ENCODE data around the gene ZNF236.
"Not testable (repeated sequence)": the region's sequence is repeated elsewhere in the genome, so short reads cannot be mapped to it uniquely, and the experiment has no call there.

ZNF236 gene

GRCh38 chr18:77006305-77007175 is 184.2 kb downstream of the ZNF236 start:
- no peak for DNase-seq (ENCODE audit: low read depth)

DNA sequence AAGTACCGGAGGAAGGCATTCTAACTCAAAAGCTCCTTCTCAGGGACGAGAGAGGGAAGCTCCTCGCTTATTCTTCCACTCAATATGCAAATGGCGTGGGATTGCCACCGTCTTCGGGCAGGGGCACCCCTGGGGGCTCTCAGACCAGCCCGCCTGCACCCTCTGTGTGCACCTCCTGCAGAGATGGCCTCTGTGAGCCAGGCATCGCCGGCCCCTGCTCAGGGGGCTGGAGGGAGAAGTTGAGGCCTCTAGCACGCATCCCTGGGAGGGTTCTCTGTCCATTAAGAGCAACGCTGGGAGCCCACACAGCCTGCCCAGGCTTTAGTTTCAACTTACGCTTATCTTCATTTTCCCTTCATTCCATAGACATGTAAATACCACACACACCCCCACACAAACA is 184.9 kb downstream of the ZNF236 start:
- no peak for DNase-seq (ENCODE audit: low read depth)

DNA sequence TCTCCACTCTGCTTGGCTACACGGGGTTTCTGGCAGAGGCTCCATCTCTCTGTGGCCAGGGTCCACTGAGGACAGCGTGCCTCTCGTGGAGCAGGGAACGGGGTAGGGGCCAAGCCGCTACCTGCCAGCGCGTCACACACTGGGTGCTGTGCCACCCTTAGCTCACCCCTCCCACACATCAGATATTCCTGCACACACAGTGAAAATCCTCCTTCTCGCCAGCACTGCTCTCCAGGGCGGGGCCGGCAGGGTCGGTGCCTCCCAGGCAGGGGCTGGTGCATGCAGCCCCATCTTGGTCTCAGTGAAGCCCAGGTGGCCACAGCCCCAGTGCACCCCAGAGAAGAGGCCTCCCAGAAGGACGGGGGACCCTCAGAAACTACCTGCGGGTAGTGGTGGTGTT is 185.6 kb downstream of the ZNF236 start:
- DNase-seq (ENCODE audit: low read depth): no peak

- DNase-seq (ENCODE audit: low read depth): no peak
Observed at GRCh38 chr18:77008576-77009315, 186.4 kb downstream of the ZNF236 start.

DNA sequence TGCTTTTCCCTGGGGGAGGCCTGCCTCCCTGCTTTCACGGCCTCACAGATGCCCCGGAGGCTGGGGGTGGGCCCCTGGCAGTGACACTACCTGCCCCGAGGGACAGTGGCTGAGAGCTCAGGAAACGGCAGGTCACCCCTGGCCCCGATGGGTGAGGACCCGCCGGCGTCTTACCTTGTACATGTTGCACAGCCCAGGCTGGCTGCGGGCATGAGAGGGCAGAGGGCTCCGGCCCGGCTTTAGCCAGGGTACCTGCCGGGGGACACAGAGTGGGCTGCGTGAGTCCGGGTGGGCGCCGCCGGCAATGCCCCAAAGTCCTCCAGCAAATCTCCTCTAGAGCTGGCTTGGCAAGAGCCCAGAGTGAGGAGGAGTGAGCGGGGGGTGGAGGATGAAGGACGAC is 187.3 kb downstream of the ZNF236 start:
- DNase-seq (ENCODE audit: low read depth): no peak

GRCh38 chr18:77012120-77012519 is 189.8 kb downstream of the ZNF236 start:
- DNase-seq (ENCODE audit: low read depth): no peak

DNA sequence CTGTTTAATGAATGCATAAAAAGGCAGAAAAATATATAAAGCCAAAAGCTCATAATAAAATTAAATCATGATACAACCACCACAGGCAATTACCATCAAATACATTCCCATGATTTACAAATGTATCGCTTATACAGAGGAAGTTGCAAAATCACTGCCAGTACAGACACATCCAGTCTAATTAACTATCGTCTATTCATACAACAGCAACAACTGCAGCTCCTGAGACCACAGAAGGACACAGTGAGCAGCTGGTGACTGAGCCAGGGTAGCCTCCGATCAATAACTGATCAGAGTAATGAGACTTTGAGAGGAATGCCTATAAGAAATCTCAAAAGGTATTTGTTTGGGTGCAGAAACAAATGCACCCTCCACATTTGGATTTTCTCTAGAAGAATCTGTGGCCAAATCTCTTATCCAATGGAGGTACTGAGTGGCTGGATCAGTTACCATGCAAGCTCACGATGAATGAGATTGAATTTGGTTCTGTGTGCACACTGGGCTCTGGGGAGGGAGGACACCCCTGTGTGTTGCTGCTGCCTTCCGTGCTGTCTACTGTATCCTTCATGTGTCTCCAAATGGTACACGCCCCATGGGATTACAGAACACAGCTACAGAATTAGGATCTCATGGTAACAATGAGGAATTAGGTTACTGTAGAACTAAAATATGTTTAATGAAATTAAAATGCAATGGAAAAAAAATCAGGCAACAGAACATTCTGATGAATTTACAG is 190.6 kb downstream of the ZNF236 start:
- no peak for DNase-seq (ENCODE audit: low read depth)

GRCh38 chr18:77013811-77014521 is 191.6 kb downstream of the ZNF236 start:
- no peak for DNase-seq (ENCODE audit: low read depth)

DNA sequence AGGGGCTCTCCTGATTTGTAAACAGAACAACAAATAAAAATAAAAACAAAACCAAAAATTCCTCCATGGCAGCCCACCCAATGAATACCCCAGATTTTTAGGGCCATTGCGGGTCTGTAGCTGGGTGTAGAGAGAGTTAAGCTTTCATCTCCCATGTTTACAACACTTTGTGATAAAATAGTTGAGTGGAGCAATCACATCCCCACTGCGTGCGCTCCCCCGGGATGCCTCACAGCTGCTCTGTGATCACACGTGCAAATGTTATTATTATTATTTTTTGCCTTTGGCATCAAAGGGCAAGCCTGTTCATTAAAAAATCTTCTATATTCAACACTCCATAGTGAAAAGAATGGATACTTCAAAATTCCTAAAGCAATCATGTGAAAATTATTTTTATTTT is 192.2 kb downstream of the ZNF236 start:
- no peak for DNase-seq (ENCODE audit: low read depth)

DNA sequence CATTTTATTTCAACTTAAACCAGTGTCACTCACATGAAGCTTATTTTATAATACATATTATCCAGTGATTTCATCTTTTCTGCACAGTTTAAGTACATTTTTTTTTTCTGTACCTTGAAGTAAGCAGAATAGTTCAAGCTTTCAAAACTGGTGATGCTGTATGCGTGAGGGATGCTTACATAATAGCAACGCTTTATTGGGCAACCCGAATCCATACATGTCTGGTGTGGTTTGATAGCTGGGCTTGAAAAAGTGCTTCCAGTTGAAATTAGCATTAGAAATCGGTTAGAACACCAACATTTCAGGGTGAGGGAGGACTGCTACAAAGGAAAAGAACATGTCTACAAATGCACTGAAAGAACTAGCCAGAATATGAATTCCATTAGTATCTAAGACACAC is 192.8 kb downstream of the ZNF236 start:
- DNase-seq (ENCODE audit: low read depth): no peak

DNA sequence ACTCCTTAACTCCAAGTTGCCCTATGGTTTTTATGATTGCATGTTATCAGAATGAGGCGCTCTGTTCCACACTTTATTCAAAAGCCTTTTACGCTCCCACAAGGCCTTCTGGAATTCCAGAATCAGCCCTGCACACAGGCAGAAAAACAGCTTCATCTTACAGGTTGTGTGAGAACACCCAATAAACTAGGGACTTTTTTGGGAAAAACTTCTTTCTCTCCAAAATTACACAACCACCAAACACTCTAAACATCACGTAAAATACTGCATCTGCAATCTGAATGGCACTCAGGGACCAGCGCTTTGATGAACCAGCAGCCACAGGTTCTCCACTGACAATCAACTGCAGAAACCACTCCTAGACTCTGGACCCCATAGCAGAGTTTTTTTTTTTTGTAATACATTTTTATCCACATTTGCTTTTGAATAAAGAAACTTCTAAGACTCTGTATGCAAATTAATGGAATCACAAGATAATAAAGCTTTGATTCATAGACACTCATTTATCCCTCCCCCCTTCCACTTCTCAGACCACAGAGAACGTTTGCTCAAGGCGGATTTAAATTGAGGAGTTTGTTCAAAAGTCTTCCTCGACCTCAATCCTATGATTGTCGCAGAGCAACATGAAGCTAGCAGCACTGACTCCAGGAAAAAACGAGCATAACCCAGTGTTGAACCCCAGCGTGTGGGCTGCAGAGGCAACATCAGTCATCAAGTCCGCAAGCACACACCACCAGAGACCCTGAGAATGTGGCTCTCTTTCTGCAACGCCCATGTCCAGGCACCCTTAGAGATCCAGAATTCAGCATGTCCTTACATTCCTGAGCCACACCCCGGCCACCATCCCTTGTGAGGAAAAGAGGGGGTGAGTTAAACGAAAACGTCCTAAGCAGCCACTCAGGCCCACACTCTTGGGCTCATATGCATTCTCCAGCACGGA is 193.7 kb downstream of the ZNF236 start:
- DNase-seq (ENCODE audit: low read depth): no peak

DNA sequence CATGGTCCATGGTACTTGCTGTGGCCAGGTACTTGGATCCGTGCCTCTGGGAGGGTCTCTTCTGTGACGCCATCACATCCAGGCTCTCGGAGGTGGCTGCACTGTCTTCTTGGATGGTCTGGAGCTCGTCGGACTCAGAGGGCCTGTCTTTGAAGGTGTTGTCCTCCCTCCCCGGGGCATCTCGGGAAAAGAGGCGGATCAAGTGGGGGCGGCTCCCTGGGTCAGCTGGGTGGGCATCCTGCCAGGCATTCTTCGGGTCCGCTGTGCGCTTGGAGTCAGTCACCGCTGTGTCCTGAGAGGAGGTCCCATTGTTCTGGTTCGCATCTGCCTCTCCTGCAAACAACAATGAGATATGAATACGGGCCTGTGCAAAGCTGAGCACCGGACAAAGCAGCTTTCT is 194.6 kb downstream of the ZNF236 start:
- DNase-seq (ENCODE audit: low read depth): no peak

DNA sequence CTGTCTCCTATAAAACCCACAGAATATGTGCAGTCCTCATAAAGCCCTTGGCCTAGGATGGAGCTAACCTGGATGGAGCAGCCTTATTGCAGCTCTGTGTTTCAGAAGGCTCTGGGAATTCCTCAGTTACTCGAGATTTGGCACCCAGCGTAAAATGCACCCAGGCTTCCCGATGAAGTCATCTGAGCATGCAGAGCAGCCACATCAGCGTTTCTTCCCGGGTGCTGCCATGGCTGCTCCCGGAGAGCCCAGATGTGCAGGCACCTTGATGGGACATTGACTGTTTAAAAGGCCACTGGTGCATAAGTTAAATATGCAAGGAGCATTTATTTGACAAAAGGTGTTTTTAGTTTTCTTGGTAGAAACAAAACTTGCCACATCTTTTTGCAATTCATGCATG is 195.0 kb downstream of the ZNF236 start:
- no peak for DNase-seq (ENCODE audit: low read depth)

DNA sequence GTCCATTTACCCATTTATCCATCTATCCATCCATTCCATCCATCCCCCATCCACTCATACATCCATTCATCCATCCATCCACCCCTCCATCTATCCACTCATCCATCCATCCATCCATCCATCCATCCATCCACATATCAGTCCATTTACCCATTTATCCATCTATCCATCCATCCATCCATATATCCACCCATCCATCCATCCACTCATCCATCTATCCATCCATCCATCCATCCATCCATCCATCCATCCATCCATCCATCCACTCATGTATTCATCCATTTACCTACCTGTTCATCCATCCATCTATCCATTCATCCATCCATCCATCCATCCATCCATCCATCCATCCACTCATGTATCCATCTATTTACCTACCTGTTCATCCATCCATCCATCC is 196.3 kb downstream of the ZNF236 start:
- DNase-seq (ENCODE audit: low read depth): not testable (repeated sequence)

DNA sequence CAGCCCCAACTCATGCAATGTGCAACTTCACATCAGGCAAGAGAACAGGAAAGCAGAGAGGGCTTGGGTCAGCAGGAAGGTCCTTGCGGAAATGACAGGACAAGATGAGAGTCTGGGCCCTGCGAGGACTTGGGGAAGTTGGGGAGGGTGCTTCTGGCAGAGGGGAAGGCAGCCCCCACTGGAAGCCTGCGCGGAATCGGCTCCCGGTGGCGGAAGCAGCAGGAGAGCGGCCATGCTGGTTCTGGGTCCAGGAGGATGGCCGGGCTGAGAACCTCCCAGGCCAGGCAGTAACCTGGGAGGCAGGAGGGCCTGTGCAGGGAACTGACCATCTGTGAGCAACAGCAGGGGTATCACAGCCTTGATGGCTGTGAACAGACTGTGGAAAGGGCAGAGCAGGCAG is 197.3 kb downstream of the ZNF236 start:
- no peak for DNase-seq (ENCODE audit: low read depth)
